Suprapubic skin (tissue), 3 donors: ENCODE measurements around the gene NFE2L1.

Experiments
- CTCF ChIP-seq, 2 donors: fragments of 200-600 bp in 1 of 2; fragments of 450-650 bp in 1 of 2; sonication (generic) in 1 of 2; IDR thresholded peaks; one replicate each; pipeline ENCODE4 v1.5.1; 2016 to 2019; ENCODE audit warnings: antibody characterized with exemption in 2 of 2, mild to moderate bottlenecking in 1 of 2, moderate library complexity in 1 of 2
- POLR2A ChIP-seq, 2 donors: fragments of 450-650 bp; IDR thresholded peaks; one replicate each; pipeline ENCODE4 v1.6.1; 2017; ENCODE audit warnings: antibody characterized with exemption in 2 of 2, mild to moderate bottlenecking in 2 of 2, moderate library complexity in 2 of 2

DNA sequence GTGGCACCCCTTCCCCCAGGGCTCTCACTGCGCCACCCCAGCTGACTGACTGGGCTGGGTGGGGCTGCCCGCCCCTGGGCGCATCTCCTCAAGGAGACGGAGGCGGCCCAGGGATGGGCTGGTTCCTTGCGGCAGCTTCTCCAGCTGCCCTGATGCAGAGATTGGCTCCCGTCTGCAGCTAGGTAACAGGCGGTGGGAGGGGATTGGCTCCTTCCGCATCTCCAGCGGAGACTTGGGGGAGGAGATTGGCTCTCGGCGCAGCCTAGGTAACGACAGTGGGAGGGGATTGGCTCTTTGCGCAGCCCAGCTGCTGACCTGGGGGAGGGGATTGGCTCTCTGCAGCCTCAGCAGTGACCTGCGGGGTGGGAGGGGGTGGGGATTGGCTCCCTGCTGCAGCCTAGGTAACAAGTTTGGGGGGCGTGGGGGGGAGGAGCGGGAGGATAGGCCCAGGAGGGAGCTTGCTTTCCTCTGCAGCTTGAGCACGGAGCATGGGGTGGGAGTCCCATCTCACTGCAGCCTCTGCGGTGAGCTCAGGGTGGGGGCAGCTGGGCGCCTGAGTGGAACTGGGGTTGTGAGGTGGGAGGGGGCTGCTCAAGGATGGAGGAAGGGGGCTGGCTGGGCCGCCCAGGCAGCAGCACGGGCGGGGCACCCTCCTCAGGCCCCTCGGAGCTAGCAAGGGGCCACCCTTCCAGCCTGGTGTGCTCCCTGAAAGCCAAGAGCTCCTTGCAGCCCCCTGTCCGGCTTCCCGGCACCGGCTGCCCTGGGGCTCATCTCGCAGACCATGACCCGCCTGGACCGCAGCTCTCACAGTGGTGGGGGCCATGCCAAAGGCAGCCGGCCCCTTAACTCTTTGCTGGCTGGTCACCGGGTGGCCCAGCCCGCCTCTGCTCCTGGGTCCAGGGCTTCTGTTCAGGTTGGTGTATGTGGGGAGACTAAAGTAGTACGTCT lies 6.4 kb downstream of the NFE2L1 start:
- TF ChIP-seq POLR2A (IDR thresholded peaks at IDR 0.05) (no peak), CTCF (IDR thresholded peaks at IDR 0.05) (no peak)
